K562 (cell line): ENCODE data around the gene SERPIND1. TPM values are rescaled to one million over a fixed set of nuclear protein-coding genes. Genes with fewer than 3 reads are reported as not detected.

Experiments
- ATF1 ChIP-seq, 2 experiments: fragments of 450-650 bp in 1 of 2; IDR thresholded peaks; 2 replicates each; pipeline ENCODE4 v1.6.1; 2016; ENCODE audit warnings: missing compliant biosample characterization in 1 of 2, missing genetic modification characterization in 1 of 2
- ELF4 ChIP-seq: fragments of 450-650 bp; formaldehyde crosslinking; IDR thresholded peaks from 2 replicates; pipeline ENCODE4 v1.4.0; 2022; ENCODE audit warnings: missing genetic modification characterization
- PPARD ChIP-seq: fragments of 250-450 bp; sonication (Bioruptor Pico); IDR thresholded peaks from 2 replicates; pipeline ENCODE4 v1.8.0; 2022; ENCODE audit warnings: inconsistent platforms, mild to moderate bottlenecking, moderate library complexity
- TCF15 ChIP-seq: fragments of 250-450 bp; sonication (Bioruptor Pico); IDR thresholded peaks from 2 replicates; pipeline ENCODE4 v1.8.0; 2022; ENCODE audit warnings: moderate library complexity, mild to moderate bottlenecking, inconsistent platforms
- THRB ChIP-seq: fragments of 450-650 bp; formaldehyde crosslinking; conservative IDR thresholded peaks from 2 replicates; pipeline ENCODE4 v1.4.0; 2022; ENCODE audit warnings: mild to moderate bottlenecking, missing genetic modification characterization
- ZNF121 ChIP-seq: sonication (generic); formaldehyde crosslinking; conservative IDR thresholded peaks from 2 replicates; pipeline ENCODE4 v1.8.0; 2022; ENCODE audit warnings: missing genetic modification reagents
- ZNF436 ChIP-seq: fragments of 250-450, 450-650 bp; sonication (Bioruptor Pico); formaldehyde crosslinking; IDR thresholded peaks from 2 replicates; pipeline ENCODE4 v1.7.0; 2020; ENCODE audit warnings: mild to moderate bottlenecking
- ZNF445 ChIP-seq: fragments of 250-450 bp; sonication (Bioruptor Pico); IDR thresholded peaks from 2 replicates; pipeline ENCODE4 v1.4.0; 2020; ENCODE audit warnings: low read depth, mild to moderate bottlenecking, moderate library complexity
- ZNF449 ChIP-seq: fragments of 250-450 bp; sonication (Bioruptor Pico); IDR thresholded peaks from 2 replicates; pipeline ENCODE4 v1.8.0; 2022; ENCODE audit warnings: moderate library complexity, mild to moderate bottlenecking, inconsistent platforms
- ZNF551 ChIP-seq: fragments of 250-450 bp; sonication (Bioruptor Pico); IDR thresholded peaks from 2 replicates; pipeline ENCODE4 v1.5.0; 2021; ENCODE audit warnings: mild to moderate bottlenecking, moderate library complexity
- polyA plus RNA-seq, 8 experiments: library from polyadenylated mRNA; depleted of rRNA in 4 of 8; stranded (reverse) in 5 of 8; unstranded in 3 of 8; fragments of >200 nt; fragmentation: Nextera tagmentation in 2 of 8; fragmentation: Illumina TruSeq in 1 of 8; extraction: Ambion mirVana in 2 of 8; extraction: Trizol in 1 of 8; gene quantifications; 2 replicates each; pipeline versions ENCODE4 v1.2.1 to v1.2.3, GENCODE V29; 2011 to 2014; ENCODE audit warnings: inconsistent platforms in 1 of 8, missing spikeins in 1 of 8
- total RNA-seq, 7 experiments: library from RNA; depleted of rRNA in 6 of 7; stranded (reverse); fragments of >200 nt in 6 of 7; fragmentation: Illumina TruSeq in 2 of 7; extraction: Trizol in 2 of 7; gene quantifications; 2 replicates each; pipeline versions ENCODE4 v1.2.1 to v1.2.3, GENCODE V29; 2011 to 2021; ENCODE audit warnings: low replicate concordance in 1 of 7

The SERPIND1 gene
- total and polyA plus RNA-seq, 9 of the 15 experiments (the other 6 are each of a cell fraction or from before 2014, with no cell fraction given), result 0.04 to 0.11 (median 0.09) TPM; not detected in 6

- TF ChIP-seq THRB (CRISPR knock-in tag), result 0 out of 2 replicates have a peak, but pooled peaks have one; percentile 13
- TF ChIP-seq ATF1 (CRISPR knock-in tag; IDR thresholded peaks at IDR 0.05), result no peak
- TF ChIP-seq ATF1 (tag; IDR thresholded peaks at IDR 0.05), result no peak
- TF ChIP-seq PPARD (CRISPR knock-in tag), result no peak
- TF ChIP-seq ZNF551, result no peak
- no peak for TF ChIP-seq ZNF445 (CRISPR knock-in tag)
- TF ChIP-seq TCF15 (CRISPR knock-in tag), result peak; percentile 78; the same call in 1 of the 2 replicates
- no peak for TF ChIP-seq ZNF436 (CRISPR knock-in tag)
- TF ChIP-seq ZNF449, result 0 out of 2 replicates have a peak, but pooled peaks have one; percentile 30
- TF ChIP-seq ELF4 (CRISPR knock-in tag), result 0 out of 2 replicates have a peak, but pooled peaks have one; percentile 32
- no peak for TF ChIP-seq ZNF121
These were observed 9.4 kb downstream of the SERPIND1 start (continued) for GRCh38 chr22:20783300-20783673.
